HL-60 (cell line): Measurements from ENCODE around the gene MATR3.

ENCODE experiments used
- DNase-seq, 2 experiments: peaks; one replicate each; pipeline ENCODE4 v3.0.0-alpha.2; 2010 to 2020; ENCODE audit warnings: low read depth in 1 of 2, low spot score in 1 of 2
- H3K27ac ChIP-seq: fragments of 250-450 bp; sonication (Bioruptor Pico); replicated peaks from 2 replicates; pipeline ENCODE4 v1.5.1; 2020; ENCODE audit warnings: mild to moderate bottlenecking, moderate library complexity
- H3K27me3 ChIP-seq: fragments of 250-450 bp; sonication (Bioruptor Pico); 2 replicates; pipeline ENCODE4 v1.5.1; 2021; ENCODE audit warnings: mild to moderate bottlenecking, moderate library complexity; ENCODE audit not compliant: insufficient read depth, poor library complexity, severe bottlenecking
- H3K4me3 ChIP-seq: replicated peaks from 2 replicates; pipeline ENCODE4 v1.5.1; 2011; ENCODE audit warnings: mild to moderate bottlenecking, control low read depth, low read length; ENCODE audit not compliant: insufficient read depth
- GABPA ChIP-seq: IDR thresholded peaks from 2 replicates; pipeline ENCODE4 v1.6.1; 2012; ENCODE audit warnings: low read depth
- POLR2AphosphoS5 ChIP-seq: IDR thresholded peaks from 2 replicates; pipeline ENCODE4 v1.6.1; 2012; ENCODE audit warnings: low read depth
- SPI1 ChIP-seq: IDR thresholded peaks from 2 replicates; pipeline ENCODE4 v1.6.1; 2012; ENCODE audit warnings: low read depth, mild to moderate bottlenecking, borderline replicate concordance
- long read RNA-seq: library from polyadenylated mRNA; unstranded; transcript quantifications from one replicate; pipeline ENCODE4 v2.0.0, GENCODE V29; 2020
- TF ChIP-seq, protein P1 (sequence below): IDR thresholded peaks from 2 replicates; pipeline ENCODE4 v1.6.1; 2012; ENCODE audit warnings: low read depth; ENCODE audit not compliant: insufficient replicate concordance
- TF ChIP-seq, protein P2 (sequence below): IDR thresholded peaks from one replicate; pipeline ENCODE4 v1.5.1; 2011; ENCODE audit warnings: low read length, control low read depth, inconsistent platforms; ENCODE audit not compliant: insufficient read depth

Gene MATR3, protein sequence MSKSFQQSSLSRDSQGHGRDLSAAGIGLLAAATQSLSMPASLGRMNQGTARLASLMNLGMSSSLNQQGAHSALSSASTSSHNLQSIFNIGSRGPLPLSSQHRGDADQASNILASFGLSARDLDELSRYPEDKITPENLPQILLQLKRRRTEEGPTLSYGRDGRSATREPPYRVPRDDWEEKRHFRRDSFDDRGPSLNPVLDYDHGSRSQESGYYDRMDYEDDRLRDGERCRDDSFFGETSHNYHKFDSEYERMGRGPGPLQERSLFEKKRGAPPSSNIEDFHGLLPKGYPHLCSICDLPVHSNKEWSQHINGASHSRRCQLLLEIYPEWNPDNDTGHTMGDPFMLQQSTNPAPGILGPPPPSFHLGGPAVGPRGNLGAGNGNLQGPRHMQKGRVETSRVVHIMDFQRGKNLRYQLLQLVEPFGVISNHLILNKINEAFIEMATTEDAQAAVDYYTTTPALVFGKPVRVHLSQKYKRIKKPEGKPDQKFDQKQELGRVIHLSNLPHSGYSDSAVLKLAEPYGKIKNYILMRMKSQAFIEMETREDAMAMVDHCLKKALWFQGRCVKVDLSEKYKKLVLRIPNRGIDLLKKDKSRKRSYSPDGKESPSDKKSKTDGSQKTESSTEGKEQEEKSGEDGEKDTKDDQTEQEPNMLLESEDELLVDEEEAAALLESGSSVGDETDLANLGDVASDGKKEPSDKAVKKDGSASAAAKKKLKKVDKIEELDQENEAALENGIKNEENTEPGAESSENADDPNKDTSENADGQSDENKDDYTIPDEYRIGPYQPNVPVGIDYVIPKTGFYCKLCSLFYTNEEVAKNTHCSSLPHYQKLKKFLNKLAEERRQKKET
- long read RNA-seq, full-length matches to known transcripts, result 559 of 848 reads
- long read RNA-seq, partial matches to known transcripts, result 177 of 848 reads
- long read RNA-seq, other reads (novel, unspliced or antisense), result 112 of 848 reads

DNA sequence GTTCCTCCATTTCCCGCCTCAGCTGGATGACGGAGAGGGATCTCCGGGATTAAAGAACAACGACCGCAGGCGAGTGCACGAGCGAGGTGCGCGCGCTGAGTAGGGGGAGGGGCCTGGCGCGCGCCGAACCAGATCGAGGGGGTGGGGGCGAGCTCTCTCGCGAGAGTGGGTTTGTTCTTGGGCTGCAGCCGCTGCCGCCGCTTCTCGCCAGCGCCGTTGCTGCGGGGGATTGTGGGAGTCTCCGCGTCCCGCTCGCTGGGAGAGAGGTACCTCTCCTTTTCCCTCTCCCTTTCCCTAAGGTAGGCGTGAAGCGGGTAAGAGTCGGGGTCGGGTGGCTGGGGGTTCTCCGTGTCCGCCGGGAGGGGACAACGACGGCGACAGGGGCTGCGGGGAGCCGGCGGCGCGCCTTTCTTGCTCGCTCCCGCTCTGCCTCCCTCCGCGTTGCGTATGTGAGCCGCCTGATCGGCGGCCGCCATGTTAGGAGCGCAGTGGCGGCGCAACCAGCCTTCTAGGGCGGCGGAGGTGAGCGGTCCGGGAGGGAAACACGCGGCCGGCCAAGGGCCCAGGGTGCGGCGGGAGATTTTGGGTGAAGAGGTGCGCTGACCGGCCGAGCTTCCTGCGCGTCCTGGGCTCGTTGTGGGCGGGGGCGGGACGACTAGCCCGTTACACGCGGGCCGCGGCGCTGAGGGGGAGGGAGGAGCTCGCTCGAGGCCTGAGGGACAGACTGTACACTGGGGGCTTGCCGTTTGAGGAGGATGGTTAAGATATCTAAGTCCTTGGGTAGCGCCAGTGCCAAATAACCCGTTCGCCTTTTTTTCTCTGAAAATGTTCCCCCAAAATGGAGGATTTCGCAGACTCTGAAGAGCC, at the start of gene MATR3:
Gene MATR3, plus strand, starts transcription at position 234 of the 867 bp plus-strand sequence. CDS start 13,676 bp downstream, outside the sequence.
- TF ChIP-seq GABPA (no peak), SPI1 (no peak), POLR2AphosphoS5 (peak; percentile 91)
- TF ChIP-seq, protein P1, sequence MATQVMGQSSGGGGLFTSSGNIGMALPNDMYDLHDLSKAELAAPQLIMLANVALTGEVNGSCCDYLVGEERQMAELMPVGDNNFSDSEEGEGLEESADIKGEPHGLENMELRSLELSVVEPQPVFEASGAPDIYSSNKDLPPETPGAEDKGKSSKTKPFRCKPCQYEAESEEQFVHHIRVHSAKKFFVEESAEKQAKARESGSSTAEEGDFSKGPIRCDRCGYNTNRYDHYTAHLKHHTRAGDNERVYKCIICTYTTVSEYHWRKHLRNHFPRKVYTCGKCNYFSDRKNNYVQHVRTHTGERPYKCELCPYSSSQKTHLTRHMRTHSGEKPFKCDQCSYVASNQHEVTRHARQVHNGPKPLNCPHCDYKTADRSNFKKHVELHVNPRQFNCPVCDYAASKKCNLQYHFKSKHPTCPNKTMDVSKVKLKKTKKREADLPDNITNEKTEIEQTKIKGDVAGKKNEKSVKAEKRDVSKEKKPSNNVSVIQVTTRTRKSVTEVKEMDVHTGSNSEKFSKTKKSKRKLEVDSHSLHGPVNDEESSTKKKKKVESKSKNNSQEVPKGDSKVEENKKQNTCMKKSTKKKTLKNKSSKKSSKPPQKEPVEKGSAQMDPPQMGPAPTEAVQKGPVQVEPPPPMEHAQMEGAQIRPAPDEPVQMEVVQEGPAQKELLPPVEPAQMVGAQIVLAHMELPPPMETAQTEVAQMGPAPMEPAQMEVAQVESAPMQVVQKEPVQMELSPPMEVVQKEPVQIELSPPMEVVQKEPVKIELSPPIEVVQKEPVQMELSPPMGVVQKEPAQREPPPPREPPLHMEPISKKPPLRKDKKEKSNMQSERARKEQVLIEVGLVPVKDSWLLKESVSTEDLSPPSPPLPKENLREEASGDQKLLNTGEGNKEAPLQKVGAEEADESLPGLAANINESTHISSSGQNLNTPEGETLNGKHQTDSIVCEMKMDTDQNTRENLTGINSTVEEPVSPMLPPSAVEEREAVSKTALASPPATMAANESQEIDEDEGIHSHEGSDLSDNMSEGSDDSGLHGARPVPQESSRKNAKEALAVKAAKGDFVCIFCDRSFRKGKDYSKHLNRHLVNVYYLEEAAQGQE, result peak; percentile 22
- TF ChIP-seq, protein P2, sequence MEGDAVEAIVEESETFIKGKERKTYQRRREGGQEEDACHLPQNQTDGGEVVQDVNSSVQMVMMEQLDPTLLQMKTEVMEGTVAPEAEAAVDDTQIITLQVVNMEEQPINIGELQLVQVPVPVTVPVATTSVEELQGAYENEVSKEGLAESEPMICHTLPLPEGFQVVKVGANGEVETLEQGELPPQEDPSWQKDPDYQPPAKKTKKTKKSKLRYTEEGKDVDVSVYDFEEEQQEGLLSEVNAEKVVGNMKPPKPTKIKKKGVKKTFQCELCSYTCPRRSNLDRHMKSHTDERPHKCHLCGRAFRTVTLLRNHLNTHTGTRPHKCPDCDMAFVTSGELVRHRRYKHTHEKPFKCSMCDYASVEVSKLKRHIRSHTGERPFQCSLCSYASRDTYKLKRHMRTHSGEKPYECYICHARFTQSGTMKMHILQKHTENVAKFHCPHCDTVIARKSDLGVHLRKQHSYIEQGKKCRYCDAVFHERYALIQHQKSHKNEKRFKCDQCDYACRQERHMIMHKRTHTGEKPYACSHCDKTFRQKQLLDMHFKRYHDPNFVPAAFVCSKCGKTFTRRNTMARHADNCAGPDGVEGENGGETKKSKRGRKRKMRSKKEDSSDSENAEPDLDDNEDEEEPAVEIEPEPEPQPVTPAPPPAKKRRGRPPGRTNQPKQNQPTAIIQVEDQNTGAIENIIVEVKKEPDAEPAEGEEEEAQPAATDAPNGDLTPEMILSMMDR, result no peak
- Histone ChIP-seq H3K27ac (peak within 1 kb of the TSS; percentile 98), H3K27me3 (no peaks in the 10 kb centered on the region), H3K4me3 (peak within 1 kb of the TSS; percentile 60)
- DNase-seq, result peak; percentile 79 to 85

DNA sequence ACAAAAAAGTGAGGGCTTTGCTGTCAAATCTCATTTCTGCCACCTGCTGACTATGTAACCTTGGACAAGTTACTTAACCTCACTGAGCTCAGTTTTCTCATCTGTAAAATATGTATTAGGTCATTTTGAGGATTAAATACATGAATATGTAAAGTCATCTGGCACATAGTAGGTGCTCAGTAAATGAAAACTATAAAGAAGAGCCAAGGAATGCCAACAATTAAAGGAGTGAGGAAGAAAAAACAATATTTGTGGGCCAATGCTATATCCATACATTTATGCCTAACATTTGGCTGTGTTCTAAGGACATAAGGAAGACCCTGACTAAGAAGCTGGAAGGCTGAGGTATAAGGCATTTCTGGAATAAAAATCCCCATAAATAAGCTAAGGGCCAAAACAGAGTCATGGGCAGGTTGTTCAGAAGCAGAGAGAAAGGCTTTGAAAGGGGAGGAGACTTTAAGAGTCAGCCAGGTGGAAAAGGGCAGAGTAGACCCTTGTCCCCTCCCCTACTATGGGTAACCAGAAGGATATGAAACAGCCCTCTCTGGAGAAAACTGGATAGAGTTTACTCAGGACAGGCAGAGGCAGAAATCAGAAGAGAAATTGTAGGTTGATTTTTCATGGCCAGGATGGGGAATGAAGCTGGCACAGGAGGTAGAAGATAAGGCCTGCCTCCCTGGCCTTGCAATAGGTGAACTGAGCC, 47.8 kb upstream of the MATR3 start:
- Histone ChIP-seq H3K27me3 (no peaks in the 10 kb centered on the region), H3K27ac (0 out of 2 replicates have a peak overlapping the region, but pooled peaks have one; percentile 18), H3K4me3 (no peak overlapping the region)
- no peak for TF ChIP-seq SPI1
- TF ChIP-seq, protein P1, result no peak
- no peak for TF ChIP-seq GABPA
- TF ChIP-seq, protein P2, result no peak
- no peak for TF ChIP-seq POLR2AphosphoS5
- no peak for DNase-seq

DNA sequence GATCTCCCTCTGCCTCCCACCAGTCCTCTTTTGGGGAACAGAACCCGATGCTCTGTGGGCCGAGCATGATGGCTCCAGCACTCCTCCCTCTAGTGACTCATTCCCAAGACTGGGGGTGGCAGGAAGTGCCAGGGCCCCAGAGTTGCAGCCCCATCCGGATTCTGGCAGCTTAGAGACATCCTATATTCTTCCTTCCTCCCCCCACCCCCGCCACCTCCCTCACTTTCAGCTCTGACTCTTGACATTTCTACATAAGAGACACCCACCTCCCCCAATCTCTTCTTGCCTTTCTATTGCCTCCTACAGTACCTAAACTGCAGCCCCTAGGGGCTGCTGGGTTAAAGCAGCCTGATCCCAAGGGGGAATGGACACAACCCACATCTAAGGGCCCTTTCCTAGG, 47.1 kb upstream of the MATR3 start:
- Histone ChIP-seq H3K27me3 (no peaks in the 10 kb centered on the region), H3K27ac (peak overlapping the region; percentile 35; the same call in 1 of the 2 replicates), H3K4me3 (no peak overlapping the region)
- DNase-seq, result peak; percentile 50 to 58
- TF ChIP-seq POLR2AphosphoS5, result no peak
- no peak for TF ChIP-seq SPI1
- TF ChIP-seq, protein P1, result no peak
- no peak for TF ChIP-seq GABPA
- TF ChIP-seq, protein P2, result no peak
